Activated CD8-positive, alpha-beta T cell treated with anti-CD3 and anti-CD28 coated beads for 36 hours (primary cell): Measurements from ENCODE around the gene ZCCHC24. TPM values are rescaled to one million over a fixed set of nuclear protein-coding genes. Genes with fewer than 3 reads are reported as not detected.

Experiments
- ATAC-seq: fragments of 200-7000 bp; cut with Tn5 transposase; one replicate; pipeline ENCODE4 v1.10.0; 2021; ENCODE audit warnings: mild to moderate bottlenecking, moderate library complexity
- CTCF ChIA-PET: fragments of 350-600 bp; sonication (Branson Sonifier 250); formaldehyde crosslinking; loops from one replicate; lab custom pipeline; 2021; ENCODE audit warnings: antibody characterized with exemption; lab: Charles Lee
- POLR2A ChIA-PET: fragments of 350-600 bp; sonication (Branson Sonifier 250); formaldehyde crosslinking; loops from one replicate; lab custom pipeline; 2021; ENCODE audit warnings: antibody characterized with exemption; lab: Charles Lee
- DNase-seq: peaks from one replicate; pipeline ENCODE4 v3.0.0-alpha.2; 2020
- H3K27ac Mint-ChIP-seq: one replicate; pipeline ENCODE4 v1.8.0; 2021; ENCODE audit warnings: mild to moderate bottlenecking, mixed read lengths
- H3K27me3 Mint-ChIP-seq: one replicate; pipeline ENCODE4 v1.8.0; 2021; ENCODE audit warnings: mixed read lengths
- H3K36me3 Mint-ChIP-seq: one replicate; pipeline ENCODE4 v1.8.0; 2021; ENCODE audit warnings: low read depth, mixed read lengths
- H3K4me1 Mint-ChIP-seq: one replicate; pipeline ENCODE4 v1.8.0; 2021; ENCODE audit warnings: low read depth, mixed read lengths
- H3K4me3 Mint-ChIP-seq: one replicate; pipeline ENCODE4 v1.8.0; 2021; ENCODE audit warnings: mild to moderate bottlenecking, moderate library complexity, mixed read lengths
- H3K9me3 Mint-ChIP-seq: one replicate; pipeline ENCODE4 v1.8.0; 2021; ENCODE audit warnings: mixed read lengths
- CTCF ChIP-seq: fragments of 200-600 bp; IDR thresholded peaks from one replicate; pipeline ENCODE4 v1.8.0; 2022; ENCODE audit warnings: antibody characterized with exemption, mild to moderate bottlenecking
- intact Hi-C: fragments of 100-400 bp; cut with micrococcal nuclease; formaldehyde crosslinking; loops from one replicate; pipeline ENCODE4 v1.10.0; 2022
- total RNA-seq, 2 experiments: library from RNA; stranded (reverse); gene quantifications; one replicate each; pipeline ENCODE4 v1.2.3, GENCODE V29; 2021

The ZCCHC24 gene
- total RNA-seq, 2 experiments from 2014 or later = 1.0 to 1.7 TPM

- peaks cover 7% of the 10 kb centered on the region for H3K27me3 Mint-ChIP-seq
- H3K4me3 Mint-ChIP-seq = no peak overlapping the region
- no peak for DNase-seq
- H3K9me3 Mint-ChIP-seq = no peaks in the 10 kb centered on the region
- H3K27ac Mint-ChIP-seq = no peak overlapping the region
- CTCF ChIA-PET = interaction anchor here (0.7 to 2.4 kb wide), 4 partner anchors 40 to 67 kb away, joined by 3 to 9 read pairs (median 3); no protein-coding TSS in a partner anchor
- H3K36me3 Mint-ChIP-seq = no peaks in the 10 kb centered on the region
- TF ChIP-seq CTCF = no peak
- POLR2A ChIA-PET = interaction anchor here (0.7 kb wide), 1 partner anchor 87 kb away, joined by 4 read pairs; no protein-coding TSS in a partner anchor
- ATAC-seq = no peak
- intact Hi-C loops = no loop called here
- peaks cover 22% of the 10 kb centered on the region for H3K4me1 Mint-ChIP-seq
These were observed 4.0 kb downstream of the ZCCHC24 start for GRCh38 chr10:79441433-79441832.

- Mint-ChIP-seq H3K27ac (no peak overlapping the region), H3K4me3 (no peak overlapping the region), H3K36me3 (no peaks in the 10 kb centered on the region), H3K4me1 (peaks cover 16% of the 10 kb centered on the region), H3K27me3 (peaks cover 7% of the 10 kb centered on the region), H3K9me3 (no peaks in the 10 kb centered on the region)
- TF ChIP-seq CTCF = no peak
- POLR2A ChIA-PET = no interaction called here
- ATAC-seq (no peak), DNase-seq (no peak)
- intact Hi-C loops = no loop called here
- CTCF ChIA-PET = no interaction called here
These were observed 5.1 kb downstream of the ZCCHC24 start for GRCh38 chr10:79440281-79440680.

- TF ChIP-seq CTCF = no peak
- ChIA-PET POLR2A (no interaction called here), CTCF (interaction anchor here (1.2 kb wide), 1 partner anchor 38 kb away, joined by 3 read pairs; no protein-coding TSS in a partner anchor)
- Mint-ChIP-seq H3K36me3 (no peaks in the 10 kb centered on the region), H3K27ac (no peak overlapping the region), H3K4me1 (peaks cover 19% of the 10 kb centered on the region), H3K9me3 (no peaks in the 10 kb centered on the region), H3K4me3 (no peak overlapping the region), H3K27me3 (peaks cover 2% of the 10 kb centered on the region)
- ATAC-seq = no peak
- DNase-seq = no peak
- intact Hi-C loops = no loop called here
These were observed 6.7 kb downstream of the ZCCHC24 start for GRCh38 chr10:79438699-79439085.

GRCh38 chr10:79438021-79438698 lies 7.3 kb downstream of the ZCCHC24 start:
- peaks cover 17% of the 10 kb centered on the region for H3K4me1 Mint-ChIP-seq
- ChIA-PET POLR2A (no interaction called here), CTCF (interaction anchor here (1.2 kb wide), 1 partner anchor 38 kb away, joined by 3 read pairs; no protein-coding TSS in a partner anchor)
- H3K27ac Mint-ChIP-seq = no peak overlapping the region
- intact Hi-C loops = no loop called here
- DNase-seq (no peak), ATAC-seq (no peak)
- H3K36me3 Mint-ChIP-seq = no peaks in the 10 kb centered on the region
- TF ChIP-seq CTCF = no peak
- H3K4me3 Mint-ChIP-seq = no peak overlapping the region
- H3K27me3 Mint-ChIP-seq = no peaks in the 10 kb centered on the region
- no peaks in the 10 kb centered on the region for H3K9me3 Mint-ChIP-seq

- H3K9me3 Mint-ChIP-seq = no peaks in the 10 kb centered on the region
- H3K4me3 Mint-ChIP-seq = no peak overlapping the region
- POLR2A ChIA-PET = interaction anchor here (0.8 kb wide), 1 partner anchor 8 kb away, joined by 3 read pairs; no protein-coding TSS in a partner anchor
- CTCF ChIA-PET = no interaction called here
- TF ChIP-seq CTCF = no peak
- intact Hi-C loops = no loop called here
- ATAC-seq (no peak), DNase-seq (no peak)
- no peaks in the 10 kb centered on the region for H3K36me3 Mint-ChIP-seq
- H3K27me3 Mint-ChIP-seq = no peaks in the 10 kb centered on the region
- peaks cover 15% of the 10 kb centered on the region for H3K4me1 Mint-ChIP-seq
- no peak overlapping the region for H3K27ac Mint-ChIP-seq
These were observed 8.2 kb downstream of the ZCCHC24 start for GRCh38 chr10:79437111-79437814.
